Stimulated activated CD4-positive, alpha-beta T cell treated with anti-CD3 and anti-CD28 coated beads, Interleukin-1b, Interleukin-23, amount 100 ng/mL, for 1 hour (primary cell): ENCODE data around the gene ITPR2.

Experiments used
- DNase-seq, 2 donors: peaks; one replicate each; pipeline ENCODE4 v3.0.0-alpha.2; 2020; ENCODE audit warnings: low read depth in 2 of 2

The ITPR2 gene

GRCh38 chr12:26514364-26514763 is 318.6 kb downstream of the ITPR2 start:
- no peak for DNase-seq

- no peak for DNase-seq
These were observed 319.5 kb downstream of the ITPR2 start for GRCh38 chr12:26513363-26514043.

GRCh38 chr12:26512213-26512612 is 320.8 kb downstream of the ITPR2 start:
- DNase-seq, result no peak

- no peak for DNase-seq
These were observed 322.7 kb downstream of the ITPR2 start for GRCh38 chr12:26510354-26510674.

GRCh38 chr12:26507613-26508012 is 325.4 kb downstream of the ITPR2 start:
- DNase-seq, result no peak

- DNase-seq, result no peak
These were observed 332.9 kb downstream of the ITPR2 start for GRCh38 chr12:26499979-26500640.

- no peak for DNase-seq
These were observed 336.8 kb downstream of the ITPR2 start for GRCh38 chr12:26496170-26496569.

GRCh38 chr12:26493656-26494055 is 339.3 kb downstream of the ITPR2 start:
- no peak for DNase-seq

GRCh38 chr12:26492406-26492805 is 340.6 kb downstream of the ITPR2 start:
- no peak for DNase-seq

- no peak for DNase-seq
These were observed 343.1 kb downstream of the ITPR2 start for GRCh38 chr12:26489908-26490307.

GRCh38 chr12:26488351-26488750 is 344.6 kb downstream of the ITPR2 start:
- DNase-seq, result no peak

GRCh38 chr12:26473291-26473690 is 359.7 kb downstream of the ITPR2 start:
- DNase-seq, result no peak

GRCh38 chr12:26471560-26471959 is 361.4 kb downstream of the ITPR2 start:
- DNase-seq, result no peak

- DNase-seq, result no peak
These were observed 363.4 kb downstream of the ITPR2 start for GRCh38 chr12:26469421-26470180.

- DNase-seq, result no peak
These were observed 365.6 kb downstream of the ITPR2 start for GRCh38 chr12:26467351-26467750.

- DNase-seq, result no peak
These were observed 366.3 kb downstream of the ITPR2 start for GRCh38 chr12:26466726-26467125.

GRCh38 chr12:26465419-26466097 is 367.4 kb downstream of the ITPR2 start:
- no peak for DNase-seq

GRCh38 chr12:26461776-26462175 is 371.2 kb downstream of the ITPR2 start:
- no peak for DNase-seq

- DNase-seq, result no peak
These were observed 372.6 kb downstream of the ITPR2 start for GRCh38 chr12:26460361-26460760.

- DNase-seq, result no peak
These were observed 376.9 kb downstream of the ITPR2 start for GRCh38 chr12:26455936-26456574.

- no peak for DNase-seq
These were observed 379.7 kb downstream of the ITPR2 start for GRCh38 chr12:26453246-26453645.

GRCh38 chr12:26452511-26452910 is 380.5 kb downstream of the ITPR2 start:
- no peak for DNase-seq
